GM12878 (cell line): ENCODE results near the gene MGAT5. TPM values are rescaled to one million over a fixed set of nuclear protein-coding genes. Genes with fewer than 3 reads are reported as not detected.

Experiments
- ATAC-seq: fragments of 200-7000 bp; cut with Tn5 transposase; 3 replicates; pipeline ENCODE4 v1.9.1; 2020; ENCODE audit warnings: mild to moderate bottlenecking, moderate library complexity
- BruUV-seq: library from RNA; stranded (reverse); fragments of 400-500 nt; replicated peaks from 2 replicates; lab custom pipeline; 2021; lab: Mats Ljungman, UMichigan
- CTCF ChIA-PET: fragments of 300-600 bp; sonication (Branson Sonifier 250); formaldehyde crosslinking; extraction: SDS; loops from one replicate; lab custom pipeline; 2021; ENCODE audit warnings: inconsistent platforms; lab: Yijun Ruan, JAX
- POLR2A ChIA-PET: fragments of 350-600 bp; formaldehyde crosslinking; extraction: SDS; loops from one replicate; lab custom pipeline; 2021; ENCODE audit warnings: inconsistent platforms; lab: Charles Lee
- RAD21 ChIA-PET: fragments of 300-600 bp; sonication (Branson Sonifier 250); formaldehyde crosslinking; loops from one replicate; lab custom pipeline; 2023; ENCODE audit warnings: antibody characterized with exemption; ENCODE audit not compliant: unreplicated experiment; lab: Charles Lee
- SMC1A ChIA-PET: fragments of 300-600 bp; sonication (Branson Sonifier 250); formaldehyde crosslinking; loops from one replicate; lab custom pipeline; 2023; ENCODE audit not compliant: unreplicated experiment, uncharacterized antibody; lab: Charles Lee
- DNase-seq: peaks from one replicate; pipeline ENCODE4 v3.0.0-alpha.2; 2011; ENCODE audit warnings: low read depth, low spot score
- FAIRE-seq: peaks from 3 replicates; lab custom pipeline; 2011; peaks lifted over from hg19 to GRCh38; lab: Jason Lieb, UNC
- H2AFZ ChIP-seq: 2 replicates; pipeline ENCODE4 v1.6.0; 2011; ENCODE audit warnings: low read depth, low read length, control low read depth; ENCODE audit not compliant: control insufficient read depth
- H3K27ac ChIP-seq: 2 replicates; pipeline ENCODE4 v1.5.1; 2011; ENCODE audit warnings: control low read depth; ENCODE audit not compliant: control insufficient read depth, insufficient read depth
- H3K27me3 ChIP-seq, 2 experiments: replicated peaks in 1 of 2; 2 replicates each; pipeline versions ENCODE4 v1.6.0 to v1.6.1; 2011; ENCODE audit warnings: low read length in 1 of 2; ENCODE audit not compliant: control insufficient read depth in 2 of 2, insufficient read depth in 2 of 2
- H3K36me3 ChIP-seq, 2 experiments: 2 replicates each; pipeline ENCODE4 v1.5.1; 2011; ENCODE audit warnings: low read length in 1 of 2; ENCODE audit not compliant: control insufficient read depth in 2 of 2, insufficient read depth in 2 of 2
- H3K4me1 ChIP-seq: 2 replicates; pipeline ENCODE4 v1.6.1; 2011; ENCODE audit warnings: mild to moderate bottlenecking, low read length, moderate library complexity, mixed read lengths; ENCODE audit not compliant: control insufficient read depth, insufficient read depth
- H3K4me2 ChIP-seq: 2 replicates; pipeline ENCODE4 v1.6.0; 2011; ENCODE audit warnings: control low read depth; ENCODE audit not compliant: control insufficient read depth, insufficient read depth
- H3K4me3 ChIP-seq: fragments of 200-600 bp; sonication (generic); 2 replicates; pipeline ENCODE4 v1.5.1; 2016
- H3K79me2 ChIP-seq: 2 replicates; pipeline ENCODE4 v1.6.0; 2011; ENCODE audit warnings: low read length; ENCODE audit not compliant: control insufficient read depth, insufficient read depth
- H3K9ac ChIP-seq: 2 replicates; pipeline ENCODE4 v1.8.0; 2011; ENCODE audit warnings: low read length, control low read depth, mixed read lengths; ENCODE audit not compliant: control insufficient read depth, insufficient read depth
- H3K9me3 ChIP-seq: replicated peaks from 3 replicates; pipeline ENCODE4 v1.5.1; 2011; ENCODE audit warnings: mild to moderate bottlenecking, low read length; ENCODE audit not compliant: control insufficient read depth, insufficient read depth
- H4K20me1 ChIP-seq: 2 replicates; pipeline ENCODE4 v1.6.0; 2011; ENCODE audit not compliant: control insufficient read depth, insufficient read depth
- CBX3 ChIP-seq: fragments of 200-600 bp; sonication (generic); IDR thresholded peaks from 2 replicates; pipeline ENCODE4 v1.6.1; 2016; ENCODE audit warnings: low read depth, borderline replicate concordance
- ESRRA ChIP-seq: IDR thresholded peaks from 2 replicates; pipeline ENCODE4 v1.6.1; 2012; ENCODE audit warnings: mild to moderate bottlenecking, low read length, improper control_type of control experiment
- SP1 ChIP-seq: IDR thresholded peaks from one replicate; pipeline ENCODE4 v1.6.1; 2011; ENCODE audit warnings: low read depth, low read length
- ZNF274 ChIP-seq: IDR thresholded peaks from one replicate; pipeline ENCODE4 v1.8.0; 2011; ENCODE audit not compliant: insufficient read length, insufficient read depth
- WGBS: methylation state at CpG from one replicate; pipeline ENCODE4 v1.1.6; 2016; ENCODE audit warnings: low lambda C conversion rate; ENCODE audit not compliant: insufficient replicate concordance, insufficient coverage; ENCODE audit errors: missing lambda C conversion rate; 5-methylcytosine and 5-hydroxymethylcytosine counted together
- in situ Hi-C: fragments of 300-500 bp; cut with MboI; formaldehyde crosslinking; loops from 9 replicates; pipeline ENCODE4 v1.14.3; 2018; ENCODE audit warnings: mixed read lengths
- intact Hi-C: fragments of 100-400 bp; cut with micrococcal nuclease; formaldehyde crosslinking; loops from one replicate; pipeline ENCODE4 v1.14.2; 2022; ENCODE audit not compliant: unreplicated experiment
- polyA plus RNA-seq, 11 experiments: library from polyadenylated mRNA; depleted of rRNA in 4 of 11; unstranded in 6 of 11; stranded (reverse) in 5 of 11; fragments of >200 nt; fragmentation: Nextera tagmentation in 4 of 11; fragmentation: Illumina TruSeq in 1 of 11; extraction: Ambion mirVana in 4 of 11; extraction: Trizol in 1 of 11; gene quantifications; 1 replicate in 1 of 11; 2 replicates in 10 of 11; pipeline versions ENCODE4 v1.2.1 to v1.2.3, GENCODE V29; 2011 to 2016; ENCODE audit warnings: inconsistent platforms in 2 of 11, missing spikeins in 2 of 11, low read depth in 1 of 11
- total RNA-seq, 4 experiments: library from RNA; depleted of rRNA in 3 of 4; stranded (reverse); fragments of >200 nt in 3 of 4; fragmentation: Illumina TruSeq in 1 of 4; extraction: Trizol in 1 of 4; gene quantifications; 2 replicates each; pipeline versions ENCODE4 v1.2.1 to v1.2.3, GENCODE V29; 2013 to 2021
- TF ChIP-seq, protein P1 (sequence below): IDR thresholded peaks from 2 replicates; pipeline ENCODE4 v1.6.1; 2011; ENCODE audit warnings: low read depth, mild to moderate bottlenecking, low read length, moderate library complexity, borderline replicate concordance; ENCODE audit errors: extremely low read depth
- TF ChIP-seq, protein P2 (sequence below): fragments of 450-650 bp; formaldehyde crosslinking; IDR thresholded peaks from 2 replicates; pipeline ENCODE4 v1.4.0; 2022; ENCODE audit warnings: mild to moderate bottlenecking, moderate library complexity
- TF ChIP-seq, protein P3 (sequence below): IDR thresholded peaks from 2 replicates; pipeline ENCODE4 v1.6.1; 2011; ENCODE audit warnings: borderline replicate concordance, low read depth, mild to moderate bottlenecking, moderate library complexity, mixed read lengths, low read length; ENCODE audit not compliant: insufficient read depth; ENCODE audit errors: extremely low read length

MGAT5 gene
- total and polyA plus RNA-seq, 10 of the 15 experiments (the other 5 are each of a cell fraction or from before 2014, with no cell fraction given): 4.9 to 104 (median 36.2) TPM

DNA sequence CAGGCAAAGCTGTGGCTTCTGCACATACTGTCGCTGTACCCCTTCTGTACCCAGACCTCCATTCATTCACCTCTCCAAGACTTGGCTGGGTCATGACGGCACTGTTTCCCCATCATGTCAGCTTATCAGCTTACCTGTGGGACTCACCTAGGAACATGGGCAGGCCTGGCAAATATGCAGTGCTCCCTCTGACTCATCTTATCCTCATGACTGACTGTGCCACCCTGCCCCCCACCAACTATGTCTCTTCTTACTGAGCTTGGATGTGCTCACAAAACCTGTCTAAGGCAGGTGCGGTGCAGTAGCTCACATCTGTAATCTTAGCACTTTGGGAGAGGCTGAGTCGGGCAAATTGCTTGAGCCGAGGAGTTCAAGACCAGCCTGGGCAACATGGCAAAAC, 152.4 kb downstream of the MGAT5 start:
- Histone ChIP-seq H3K4me2 (no peak overlapping the region), H4K20me1 (no peaks in the 10 kb centered on the region), H2AFZ (no peak overlapping the region), H3K36me3 (peaks cover 10 to 25% of the 10 kb centered on the region in 2 experiments), H3K79me2 (no peaks in the 10 kb centered on the region), H3K4me1 (peaks cover 24% of the 10 kb centered on the region), H3K27ac (no peak overlapping the region), H3K9ac (no peak overlapping the region), H3K9me3 (no peaks in the 10 kb centered on the region), H3K4me3 (no peak overlapping the region), H3K27me3 (no peaks in the 10 kb centered on the region)
- TF ChIP-seq, protein P1, sequence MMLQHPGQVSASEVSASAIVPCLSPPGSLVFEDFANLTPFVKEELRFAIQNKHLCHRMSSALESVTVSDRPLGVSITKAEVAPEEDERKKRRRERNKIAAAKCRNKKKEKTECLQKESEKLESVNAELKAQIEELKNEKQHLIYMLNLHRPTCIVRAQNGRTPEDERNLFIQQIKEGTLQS: no peak
- TF ChIP-seq ZNF274: no peak
- DNase-seq: no peak
- no peak for FAIRE-seq
- ChIA-PET POLR2A (no interaction called here), SMC1A (interaction anchor here (1.6 kb wide), 1 partner anchor 288 kb away, joined by 5 read pairs; no protein-coding TSS in a partner anchor), RAD21 (interaction anchor here (0.6 to 2.3 kb wide), 2 partner anchors 161 to 288 kb away, joined by 5 to 7 read pairs; no protein-coding TSS in a partner anchor), CTCF (interaction anchor here (0.9 to 1.2 kb wide), 3 partner anchors 9 to 288 kb away, joined by 3 to 6 read pairs (median 3); no protein-coding TSS in a partner anchor)
- intact Hi-C loops (no loop called here), in situ Hi-C loops (no loop called here)
- ATAC-seq: no peak
- 96% methylated on average over 5 of the region's 5 CpGs for WGBS
- no TSS peak for BruUV-seq

DNA sequence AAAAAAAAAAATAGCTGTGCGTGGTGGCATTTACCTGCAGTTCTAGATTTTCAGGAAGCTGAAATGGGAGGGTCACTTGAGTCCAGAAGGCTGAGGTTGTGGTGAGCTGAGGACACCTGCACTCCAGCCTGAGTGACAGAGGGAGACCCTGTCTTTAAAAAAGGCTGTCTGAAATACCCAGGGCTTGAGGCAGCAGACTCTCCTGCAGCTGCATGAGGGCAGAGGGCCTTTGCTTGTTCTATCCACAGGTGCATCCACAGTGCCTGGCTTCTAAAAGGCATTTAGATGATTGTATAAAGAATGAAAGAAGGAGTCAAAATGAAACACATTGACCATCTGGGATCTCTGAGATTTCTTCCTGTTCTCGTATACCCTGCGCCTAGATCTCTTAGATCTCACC, 152.9 kb downstream of the MGAT5 start:
- FAIRE-seq (no peak), ATAC-seq (no peak), DNase-seq (no peak)
- 41% methylated on average over 3 of the region's 3 CpGs for WGBS
- SMC1A ChIA-PET: interaction anchor here (1.6 kb wide), 1 partner anchor 288 kb away, joined by 5 read pairs; no protein-coding TSS in a partner anchor
- Histone ChIP-seq H3K4me3 (no peak overlapping the region), H3K27me3 (no peaks in the 10 kb centered on the region), H3K9ac (no peak overlapping the region), H3K4me2 (no peak overlapping the region), H3K4me1 (peaks cover 28% of the 10 kb centered on the region), H2AFZ (no peak overlapping the region), H3K36me3 (peaks cover 10 to 25% of the 10 kb centered on the region in 2 experiments), H4K20me1 (no peaks in the 10 kb centered on the region), H3K79me2 (no peaks in the 10 kb centered on the region; the same call in 1 of the 2 replicates), H3K27ac (no peak overlapping the region), H3K9me3 (no peaks in the 10 kb centered on the region)
- in situ Hi-C loops: no loop called here
- BruUV-seq: no TSS peak
- RAD21 ChIA-PET: interaction anchor here (2.3 kb wide), 1 partner anchor 288 kb away, joined by 7 read pairs; no protein-coding TSS in a partner anchor
- CTCF ChIA-PET: interaction anchor here (0.9 to 1.2 kb wide), 3 partner anchors 9 to 289 kb away, joined by 3 to 6 read pairs (median 3); no protein-coding TSS in a partner anchor
- POLR2A ChIA-PET: no interaction called here
- intact Hi-C loops: no loop called here
- TF ChIP-seq, protein P2, sequence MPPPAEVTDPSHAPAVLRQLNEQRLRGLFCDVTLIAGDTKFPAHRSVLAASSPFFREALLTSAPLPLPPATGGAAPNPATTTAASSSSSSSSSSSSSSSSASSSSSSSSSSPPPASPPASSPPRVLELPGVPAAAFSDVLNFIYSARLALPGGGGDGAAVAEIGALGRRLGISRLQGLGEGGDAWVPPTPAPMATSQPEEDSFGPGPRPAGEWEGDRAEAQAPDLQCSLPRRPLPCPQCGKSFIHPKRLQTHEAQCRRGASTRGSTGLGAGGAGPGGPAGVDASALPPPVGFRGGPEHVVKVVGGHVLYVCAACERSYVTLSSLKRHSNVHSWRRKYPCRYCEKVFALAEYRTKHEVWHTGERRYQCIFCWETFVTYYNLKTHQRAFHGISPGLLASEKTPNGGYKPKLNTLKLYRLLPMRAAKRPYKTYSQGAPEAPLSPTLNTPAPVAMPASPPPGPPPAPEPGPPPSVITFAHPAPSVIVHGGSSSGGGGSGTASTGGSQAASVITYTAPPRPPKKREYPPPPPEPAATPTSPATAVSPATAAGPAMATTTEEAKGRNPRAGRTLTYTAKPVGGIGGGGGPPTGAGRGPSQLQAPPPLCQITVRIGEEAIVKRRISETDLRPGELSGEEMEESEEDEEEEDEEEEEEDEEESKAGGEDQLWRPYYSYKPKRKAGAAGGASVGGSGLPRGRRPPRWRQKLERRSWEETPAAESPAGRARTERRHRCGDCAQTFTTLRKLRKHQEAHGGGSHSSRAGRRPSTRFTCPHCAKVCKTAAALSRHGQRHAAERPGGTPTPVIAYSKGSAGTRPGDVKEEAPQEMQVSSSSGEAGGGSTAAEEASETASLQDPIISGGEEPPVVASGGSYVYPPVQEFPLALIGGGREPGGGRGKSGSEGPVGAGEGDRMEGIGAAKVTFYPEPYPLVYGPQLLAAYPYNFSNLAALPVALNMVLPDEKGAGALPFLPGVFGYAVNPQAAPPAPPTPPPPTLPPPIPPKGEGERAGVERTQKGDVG: no peak
- no peak for TF ChIP-seq SP1
- no peak for TF ChIP-seq CBX3
- TF ChIP-seq, protein P3, sequence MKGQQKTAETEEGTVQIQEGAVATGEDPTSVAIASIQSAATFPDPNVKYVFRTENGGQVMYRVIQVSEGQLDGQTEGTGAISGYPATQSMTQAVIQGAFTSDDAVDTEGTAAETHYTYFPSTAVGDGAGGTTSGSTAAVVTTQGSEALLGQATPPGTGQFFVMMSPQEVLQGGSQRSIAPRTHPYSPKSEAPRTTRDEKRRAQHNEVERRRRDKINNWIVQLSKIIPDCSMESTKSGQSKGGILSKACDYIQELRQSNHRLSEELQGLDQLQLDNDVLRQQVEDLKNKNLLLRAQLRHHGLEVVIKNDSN: no peak
- TF ChIP-seq ESRRA: no peak
